Hematopoietic multipotent progenitor cell (in vitro differentiated cells): ENCODE measurements around the gene MKKS. TPM values are rescaled to one million over a fixed set of nuclear protein-coding genes. Genes with fewer than 3 reads are reported as not detected.
"Not testable (repeated sequence)": the region's sequence is repeated elsewhere in the genome, so short reads cannot be mapped to it uniquely, and the experiment has no call there.

Experiments used
- DNase-seq, 3 donors: peaks; one replicate each; pipeline ENCODE4 v3.0.0-alpha.2; 2011 to 2015; ENCODE audit warnings: low read depth in 2 of 3, low spot score in 2 of 3
- total RNA-seq: library from RNA; depleted of rRNA; stranded (reverse); fragments of >200 nt; gene quantifications from one replicate; pipeline ENCODE4 v1.2.3, GENCODE V29; 2012

MKKS gene
- total RNA-seq, 1 donor = 8.3 TPM

DNA sequence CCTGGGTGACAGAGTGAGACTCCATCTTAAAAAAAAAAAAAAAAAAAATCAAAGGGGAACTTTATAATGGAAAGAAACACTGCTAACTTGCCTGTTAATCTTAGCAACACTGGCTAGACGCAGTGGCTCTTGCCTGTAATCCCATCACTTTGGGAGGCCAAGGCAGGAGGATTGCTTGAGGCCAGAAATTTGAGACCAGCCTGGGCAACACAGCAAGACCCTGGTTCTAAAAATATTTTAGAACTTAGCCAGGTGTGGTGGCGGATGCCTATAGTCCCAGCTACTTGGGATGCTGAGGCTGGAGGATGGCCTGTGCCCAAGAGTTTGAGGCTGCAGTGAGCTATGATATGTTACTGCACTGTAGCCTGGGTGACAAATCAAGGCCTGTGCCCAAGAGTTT is 16.8 kb downstream of the MKKS start:
- DNase-seq = not testable (repeated sequence)

DNA sequence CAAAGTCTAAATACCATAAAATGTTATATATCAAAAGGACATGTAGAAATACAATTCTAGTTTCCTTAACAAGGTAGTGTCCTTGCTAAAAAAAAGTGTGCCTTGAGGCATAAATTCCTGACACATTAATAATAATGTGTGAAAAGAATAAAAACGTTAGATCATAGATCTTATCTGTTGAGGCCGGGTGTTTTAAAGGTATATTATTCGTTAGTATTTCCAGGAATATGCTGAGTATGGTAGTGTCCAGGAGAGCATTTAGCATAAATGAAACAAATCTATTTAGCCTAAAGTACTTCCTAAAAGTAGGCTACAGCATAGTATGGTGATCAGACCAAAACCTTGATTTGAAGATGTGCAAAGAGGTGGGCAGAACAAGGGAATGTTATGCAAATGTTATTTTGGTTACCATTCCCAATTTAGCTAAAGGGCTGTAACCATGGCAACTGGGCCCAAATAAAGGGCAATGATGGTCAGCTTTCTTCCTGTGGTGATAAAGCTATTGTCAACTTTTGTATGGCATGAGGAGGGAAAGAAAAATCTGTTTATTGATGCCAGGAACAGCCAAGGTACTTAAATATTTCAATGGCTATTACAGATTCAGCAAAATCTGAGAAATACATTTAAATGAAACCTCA is 18.9 kb downstream of the MKKS start:
- DNase-seq = no peak

DNA sequence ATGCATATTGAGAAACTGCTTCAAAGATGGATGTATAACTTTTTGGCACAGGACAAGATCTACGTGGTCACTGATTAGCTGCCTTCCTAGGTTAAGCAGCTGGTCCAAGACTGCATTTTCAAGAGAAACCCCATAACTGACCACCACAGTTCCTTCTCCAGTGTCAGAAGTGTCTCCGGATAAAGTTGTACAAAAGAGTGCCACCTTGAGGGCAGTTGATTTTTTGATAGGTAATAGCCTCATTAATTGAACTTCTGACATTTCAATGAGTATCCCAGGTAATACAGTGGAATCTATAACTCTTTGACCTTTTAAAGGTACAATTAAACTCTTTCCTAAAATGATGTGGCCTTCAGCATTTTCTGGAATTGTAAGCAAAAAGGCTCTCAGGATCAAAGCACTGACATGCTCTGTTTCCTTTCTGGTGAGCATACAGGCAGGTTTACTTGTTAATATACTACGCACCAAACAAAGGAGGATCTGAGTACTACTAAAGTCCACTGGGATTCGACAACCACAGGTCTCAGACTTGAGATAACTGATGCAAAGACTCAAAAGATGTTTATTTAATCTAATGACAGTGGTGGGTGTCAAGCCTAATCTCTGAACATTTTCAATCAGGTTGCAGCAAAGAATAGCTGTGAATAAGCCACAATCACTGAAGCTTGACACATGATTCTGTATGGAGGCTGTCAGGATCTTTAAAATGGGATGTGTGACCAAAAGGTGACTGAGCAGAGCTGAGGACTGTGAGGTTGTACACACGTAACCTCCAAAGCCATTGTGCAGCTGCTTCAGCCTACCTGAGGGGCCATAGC is 21.2 kb downstream of the MKKS start:
- DNase-seq = no peak

DNA sequence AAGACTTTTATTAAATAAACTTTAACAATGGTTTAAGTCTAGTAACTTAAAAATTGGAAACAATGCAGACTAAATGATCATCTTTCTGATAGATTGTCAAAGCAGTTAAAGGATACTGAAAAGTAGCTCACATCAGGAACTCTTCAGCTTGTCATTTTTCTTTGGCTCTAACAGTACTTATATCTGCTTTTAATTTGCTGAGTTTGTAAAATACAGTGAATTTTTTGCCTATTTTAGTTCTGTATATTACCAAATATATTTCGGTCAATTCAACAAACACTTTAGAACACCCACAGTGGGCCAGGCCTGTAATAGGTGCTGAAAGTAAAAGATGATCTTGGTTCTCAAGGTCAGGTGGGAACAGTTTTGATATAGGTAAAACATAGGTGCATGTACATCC is 22.3 kb downstream of the MKKS start:
- no peak for DNase-seq

DNA sequence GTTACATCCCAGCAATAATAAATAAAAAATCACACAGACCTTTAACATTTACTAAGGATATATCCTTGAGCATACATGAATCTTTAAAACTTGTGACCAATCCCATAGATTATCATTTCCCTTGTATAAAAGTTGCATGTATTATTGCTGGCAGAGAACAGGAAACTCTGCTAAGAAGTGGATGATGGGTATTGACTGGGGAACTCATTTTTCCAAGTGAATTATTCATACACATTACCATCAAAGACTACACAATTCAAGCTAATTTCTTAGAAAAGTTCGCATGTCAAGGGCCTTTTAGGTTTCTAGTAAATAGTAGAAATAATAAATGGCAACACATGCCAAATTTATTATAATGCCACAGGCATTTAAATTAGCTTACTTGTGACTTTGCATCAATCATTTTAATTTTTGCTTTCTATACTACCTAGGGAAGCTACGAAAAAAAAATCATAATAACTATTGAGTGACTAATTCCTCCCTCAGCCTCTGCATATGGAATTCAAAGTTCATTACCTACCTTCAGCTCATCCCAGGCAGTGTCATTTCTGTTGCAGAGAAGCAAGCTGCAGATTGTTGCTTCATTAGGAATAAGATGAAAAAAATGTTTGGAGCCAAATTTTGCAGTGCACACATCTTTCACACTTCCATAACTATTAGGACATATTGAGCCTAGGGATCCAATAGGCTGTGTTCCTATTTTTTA is 25.8 kb downstream of the MKKS start:
- no peak for DNase-seq

DNA sequence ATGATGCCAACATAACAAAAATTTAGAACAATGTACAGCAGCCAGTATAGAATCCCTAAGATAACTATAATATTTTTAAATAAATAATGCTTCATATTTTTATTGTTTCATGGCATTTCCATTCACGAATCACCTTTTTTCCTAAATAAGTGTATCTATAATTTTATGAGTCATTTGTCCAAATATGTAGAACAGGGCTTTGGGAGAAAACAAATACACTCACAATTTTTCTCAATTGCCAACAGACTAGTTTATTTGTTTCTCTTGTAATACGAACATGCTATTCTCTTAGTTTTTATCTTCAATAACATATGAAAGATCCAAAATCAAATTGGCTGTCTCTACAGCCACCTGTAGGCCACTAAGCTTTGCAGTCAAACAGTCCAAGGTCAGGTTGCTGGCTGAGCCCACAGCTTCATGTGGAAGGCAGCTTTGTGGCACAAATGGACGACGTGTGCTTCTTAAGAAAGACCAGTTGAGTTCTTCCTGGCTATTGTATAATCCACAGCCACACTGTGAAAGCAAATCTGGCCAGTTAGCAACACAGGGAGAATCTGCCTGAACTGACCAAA is 29.0 kb downstream of the MKKS start:
- DNase-seq = no peak

DNA sequence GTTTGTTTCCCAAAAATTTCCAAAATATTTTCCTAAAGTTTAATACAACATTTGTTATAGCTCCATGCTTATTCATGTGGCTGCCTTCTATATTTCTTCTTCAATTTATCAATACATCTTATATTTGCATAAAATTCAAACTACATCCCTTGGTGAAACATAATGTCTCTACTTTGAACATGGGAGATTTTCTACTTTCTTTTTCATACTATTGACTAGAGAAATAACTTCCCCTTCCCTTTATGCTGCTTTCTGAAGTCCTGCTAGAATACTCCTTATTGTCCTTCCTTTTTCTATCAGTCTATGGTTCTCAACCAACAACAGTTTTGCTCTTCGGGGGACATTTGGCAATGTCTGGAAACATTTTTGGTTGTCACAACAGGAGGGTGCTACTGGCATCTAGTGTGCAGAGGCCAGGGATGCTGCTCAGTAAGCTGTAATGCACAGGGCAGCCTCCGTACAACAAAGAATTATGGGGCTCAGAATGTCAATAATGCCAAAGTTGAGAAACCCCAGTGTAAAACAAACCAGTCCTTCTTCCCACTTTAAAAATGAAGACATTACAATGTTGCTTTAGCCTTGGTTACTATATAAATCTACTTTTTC is 29.9 kb downstream of the MKKS start:
- DNase-seq = no peak

DNA sequence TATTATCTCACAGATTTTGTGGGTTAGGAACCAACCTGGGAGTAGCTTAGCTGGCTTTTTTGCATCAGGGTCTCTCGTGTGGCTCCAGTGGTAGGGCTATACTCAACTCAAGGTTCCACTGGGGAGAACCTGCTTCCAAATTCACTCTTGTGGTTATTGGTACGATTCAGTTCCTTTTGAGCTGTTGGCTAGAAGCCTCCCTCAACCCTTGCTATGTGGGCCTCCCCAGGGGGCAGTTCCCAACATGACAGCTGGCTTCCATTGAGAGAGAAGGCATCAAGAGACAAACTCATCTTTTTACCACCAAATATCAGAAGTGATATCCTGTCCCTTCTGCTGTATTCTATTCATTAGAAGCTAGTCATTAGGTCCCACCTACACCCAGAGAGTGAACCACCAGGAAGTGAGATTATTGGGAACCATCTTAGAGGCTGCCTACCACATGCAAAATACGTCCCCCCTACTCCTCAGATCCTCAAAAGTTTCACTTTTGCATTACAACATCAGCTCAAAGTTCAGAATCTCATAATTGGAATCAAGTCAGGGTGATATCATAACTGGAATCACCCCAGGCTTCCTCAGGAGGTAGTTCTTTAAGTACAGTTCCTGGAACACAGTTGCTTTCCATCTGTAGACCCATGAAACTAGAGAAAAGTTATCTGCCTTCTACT is 30.9 kb downstream of the MKKS start:
- DNase-seq = no peak

DNA sequence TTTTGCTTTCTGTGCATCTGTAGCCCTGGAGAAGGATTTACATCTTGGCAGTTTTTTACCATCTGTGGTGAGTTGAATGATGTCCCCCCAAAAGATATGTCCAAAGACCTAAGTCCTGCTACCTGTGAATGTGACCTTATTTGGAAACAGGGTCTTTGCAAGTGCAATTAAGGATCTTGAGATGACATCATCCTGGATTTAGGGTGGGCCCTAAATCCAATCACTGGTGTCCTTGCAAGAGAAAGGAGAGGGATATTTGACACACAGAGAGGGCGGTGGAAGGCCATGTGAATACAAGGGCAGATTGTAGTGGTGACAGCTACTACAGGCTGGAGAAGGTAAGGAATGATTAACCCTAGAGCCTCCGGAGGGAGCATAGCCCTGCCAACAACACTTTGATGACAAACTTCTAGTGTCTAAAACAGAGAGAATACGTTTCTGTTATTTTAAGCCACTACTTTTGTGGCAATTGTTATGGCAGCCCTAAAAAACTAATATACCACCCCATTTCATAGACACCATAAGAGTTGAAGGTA is 35.1 kb downstream of the MKKS start:
- DNase-seq = no peak

DNA sequence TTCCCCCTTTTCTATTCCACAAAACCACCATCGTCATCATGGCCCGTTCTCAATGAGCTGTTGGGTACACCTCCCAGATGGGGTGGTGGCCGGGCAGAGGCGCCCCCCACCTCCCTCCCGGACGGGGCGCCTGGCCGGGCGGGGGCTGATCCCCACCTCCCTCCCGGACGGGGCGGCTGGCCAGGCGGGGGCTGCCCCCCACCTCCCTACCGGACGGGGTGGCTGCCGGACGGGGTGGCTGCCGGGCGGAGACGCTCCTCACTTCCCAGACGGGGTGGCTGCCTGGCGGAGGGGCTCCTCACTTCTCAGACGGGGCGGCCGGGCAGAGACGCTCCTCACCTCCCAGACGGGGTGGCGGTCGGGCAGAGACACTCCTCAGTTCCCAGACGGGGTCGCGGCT is 39.3 kb downstream of the MKKS start:
- DNase-seq = not testable (repeated sequence)

DNA sequence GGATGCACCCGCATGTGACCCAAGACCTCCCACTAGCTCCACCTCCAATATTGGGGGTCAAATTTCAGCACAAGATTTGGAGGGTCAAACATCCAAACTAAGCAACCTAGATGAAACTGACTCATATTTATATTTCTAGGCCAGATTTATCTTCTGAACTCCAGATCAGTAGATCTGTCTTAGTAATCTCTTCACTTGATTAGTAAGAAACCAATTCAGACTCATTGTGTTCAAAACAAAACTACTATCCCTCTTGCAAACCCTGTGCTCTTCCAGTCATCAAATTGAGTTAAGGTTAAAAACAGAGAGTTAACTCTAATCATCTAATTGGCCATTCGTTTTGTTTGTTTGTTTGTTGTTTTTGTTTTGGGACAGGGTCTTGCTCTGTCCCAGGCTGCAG is 43.3 kb downstream of the MKKS start:
- DNase-seq = no peak

DNA sequence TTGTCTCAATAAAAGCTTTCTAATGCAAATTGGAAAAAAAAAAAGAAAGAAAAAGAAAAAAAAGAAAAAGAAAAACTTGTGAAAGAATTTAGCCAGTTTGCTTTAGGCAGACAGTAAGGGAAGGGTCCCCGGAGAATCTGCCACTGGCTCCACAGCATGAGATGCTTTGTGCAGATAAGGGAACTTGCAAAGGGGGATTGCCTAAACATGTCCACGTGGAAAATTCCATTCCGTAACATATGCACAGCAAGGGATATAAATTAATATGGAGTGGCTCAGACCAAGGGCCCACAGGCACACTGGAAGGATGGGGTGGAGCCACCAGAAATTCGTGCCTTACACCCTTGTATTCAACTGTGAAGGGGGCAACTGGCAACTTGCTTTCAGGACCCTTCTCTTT is 45.4 kb downstream of the MKKS start:
- DNase-seq = no peak

DNA sequence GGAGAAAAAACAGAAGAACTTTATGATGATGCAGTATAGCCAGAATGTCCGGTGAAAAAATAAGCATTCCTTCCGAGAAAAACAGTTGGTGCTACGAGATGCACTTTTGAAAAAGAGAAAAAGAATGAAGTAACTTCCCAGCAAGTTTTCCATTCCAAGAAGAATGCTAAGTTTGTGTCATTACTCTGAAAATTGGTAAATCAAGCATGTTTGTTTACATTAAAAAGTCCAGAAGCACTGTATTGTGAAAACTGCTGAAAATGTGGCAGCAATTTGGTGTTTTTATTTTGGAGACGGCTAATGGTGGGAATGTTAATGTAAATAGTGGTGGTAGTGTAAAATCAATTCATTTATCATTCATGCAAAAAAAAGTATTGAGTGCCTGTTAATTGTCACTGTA is 46.3 kb downstream of the MKKS start:
- no peak for DNase-seq

DNA sequence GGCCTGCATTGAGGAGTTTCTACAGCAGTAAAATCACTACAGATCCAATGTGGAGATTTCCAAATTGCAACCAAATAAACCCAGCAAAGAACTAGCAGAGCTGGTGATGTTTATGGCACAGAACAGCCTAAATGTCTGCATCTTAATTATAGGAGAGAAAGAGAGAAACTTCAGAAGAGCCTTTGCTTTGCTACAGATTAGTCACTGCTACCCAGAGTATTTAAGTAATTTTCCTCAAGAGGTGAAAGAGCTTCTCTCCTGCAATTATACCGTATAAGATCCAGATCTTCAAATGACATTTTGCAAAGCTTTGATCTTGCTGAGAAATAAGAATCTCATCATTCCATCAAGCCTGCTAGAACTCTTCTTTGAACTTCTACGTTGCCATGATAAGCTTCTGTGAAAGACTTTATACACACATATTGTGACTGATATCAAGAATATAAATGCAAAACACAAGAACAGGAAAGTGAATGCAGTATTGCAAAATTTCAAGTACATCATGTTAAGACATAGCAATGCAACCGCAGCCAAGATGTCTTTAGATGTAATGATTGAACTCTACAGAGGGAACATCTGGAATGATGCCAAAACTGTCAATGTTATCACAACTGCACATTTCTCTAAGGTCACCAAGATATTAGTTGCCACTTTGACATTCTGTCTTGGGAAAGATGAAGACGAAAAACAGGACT is 48.0 kb downstream of the MKKS start:
- DNase-seq = no peak

DNA sequence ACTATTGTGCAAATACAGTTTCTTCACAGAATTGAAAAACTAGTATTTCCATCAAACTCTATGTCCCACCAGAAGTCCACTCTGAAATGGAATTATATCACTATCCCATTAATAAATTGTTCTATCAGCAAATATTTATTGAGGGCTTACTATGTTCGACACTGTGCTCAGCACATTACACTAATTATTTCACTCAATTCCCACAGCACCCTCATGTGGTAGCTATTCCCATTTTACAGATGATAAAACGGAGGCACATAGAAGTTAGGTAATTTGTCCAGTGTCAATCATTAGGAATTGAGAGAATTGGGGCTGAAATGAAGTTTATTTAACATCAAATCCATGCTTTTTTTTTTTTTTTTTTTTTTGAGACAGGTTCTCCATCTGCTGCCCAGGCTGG is 52.5 kb downstream of the MKKS start:
- no peak for DNase-seq

DNA sequence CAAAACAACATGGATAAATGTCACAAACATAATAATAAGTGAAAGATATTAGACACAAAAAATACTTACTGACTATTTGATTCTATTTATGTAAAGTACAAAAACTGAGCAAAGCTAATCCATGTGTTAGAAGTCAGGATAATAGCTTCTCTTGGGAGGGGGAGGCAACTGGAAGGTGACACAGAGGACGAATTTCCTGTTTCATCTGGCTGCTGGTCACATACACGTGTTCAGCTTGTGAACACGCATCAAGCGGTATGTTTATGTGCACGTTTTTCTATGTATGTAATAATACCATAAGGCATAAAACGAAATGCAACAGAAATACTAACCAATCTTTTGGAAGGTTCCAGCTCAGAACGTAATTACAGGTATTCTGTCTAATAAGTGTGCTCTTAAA is 54.3 kb downstream of the MKKS start:
- no peak for DNase-seq

DNA sequence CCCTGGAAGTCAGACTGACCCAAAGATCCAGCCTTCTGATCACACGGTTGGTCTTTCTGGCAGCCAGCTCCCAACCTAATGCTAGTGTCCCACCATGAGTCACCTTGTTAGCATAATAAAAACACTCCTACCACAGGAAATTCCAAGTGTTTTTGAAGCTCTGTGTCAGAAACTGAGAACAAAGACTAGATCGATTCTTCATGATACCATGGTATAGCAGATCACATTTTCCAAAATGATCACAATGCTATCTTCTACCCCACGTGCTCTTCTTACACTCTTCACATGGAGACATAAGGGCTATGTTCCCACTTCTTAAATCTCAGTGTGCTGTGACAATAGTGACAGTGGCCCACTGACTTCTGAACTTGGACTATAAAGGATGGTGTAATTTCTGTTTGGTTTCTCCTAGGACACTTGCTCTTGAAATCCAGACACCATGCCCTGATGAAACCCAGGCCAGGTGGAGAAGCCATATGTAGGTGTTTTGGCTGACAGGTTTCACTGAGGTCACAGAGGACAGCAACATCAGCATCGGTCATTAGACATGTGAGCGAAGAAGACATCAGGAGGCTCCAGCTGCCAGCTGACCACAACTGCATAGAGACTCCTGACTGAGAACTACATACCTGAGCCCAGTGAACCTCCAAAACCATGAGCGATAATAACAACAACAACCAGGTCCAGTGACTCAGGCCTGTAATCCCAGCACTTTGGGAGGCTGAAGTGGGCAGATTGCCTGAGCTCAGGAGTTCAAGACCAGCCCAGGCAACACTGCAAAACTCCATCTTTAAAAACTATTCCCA is 57.5 kb downstream of the MKKS start:
- DNase-seq = no peak

DNA sequence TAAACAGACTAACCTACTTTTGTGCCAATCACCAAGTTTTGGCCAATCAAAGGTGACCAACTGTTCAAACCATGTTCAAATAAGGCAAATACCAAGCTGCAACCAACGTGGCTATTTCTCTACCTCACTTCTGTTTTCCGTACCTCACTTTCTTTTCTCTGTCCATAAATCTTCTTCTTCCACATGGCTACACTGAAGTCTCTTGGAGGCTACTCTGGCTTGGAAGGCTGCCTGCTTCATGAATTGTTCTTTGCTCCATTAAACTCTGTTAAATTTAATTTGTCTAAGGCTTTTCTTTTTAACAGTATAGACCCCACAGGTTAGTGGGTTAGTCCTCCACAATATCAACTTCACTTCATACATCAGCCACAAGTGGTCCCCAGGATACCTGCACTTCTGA is 58.8 kb downstream of the MKKS start:
- no peak for DNase-seq

DNA sequence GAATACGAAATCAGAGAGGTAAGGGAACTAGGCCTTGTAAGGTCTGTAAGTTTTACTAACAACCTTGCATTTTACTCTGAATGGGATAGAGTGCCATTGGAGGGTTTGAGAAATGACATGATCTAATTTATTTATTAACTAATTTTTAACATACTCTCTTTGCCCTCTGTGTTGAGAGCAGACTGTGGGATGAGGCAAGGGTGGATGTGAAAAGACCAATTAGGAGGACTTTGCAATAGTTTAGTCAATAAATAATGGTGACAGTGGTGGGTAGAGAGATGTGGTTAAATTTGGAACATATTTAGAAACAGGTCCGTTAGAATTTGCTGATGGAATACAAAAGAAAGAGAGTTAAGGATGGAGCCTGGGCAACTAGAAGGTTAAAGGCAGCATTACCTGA is 60.0 kb downstream of the MKKS start:
- DNase-seq = no peak
